HG02840 (cell line): ENCODE measurements around the gene ASAP2.
"Not testable (repeated sequence)": the region's sequence is repeated elsewhere in the genome, so short reads cannot be mapped to it uniquely, and the experiment has no call there.

ENCODE experiments used
- ATAC-seq: cut with Tn5 transposase; IDR thresholded peaks from one replicate; pipeline ENCODE4 v1.9.1; 2021; ENCODE audit warnings: mild to moderate bottlenecking, moderate library complexity, moderate number of reproducible peaks; ENCODE audit not compliant: unreplicated experiment, low FRiP score

Gene ASAP2

GRCh38 chr2:9249020-9249800, 42.6 kb downstream of the ASAP2 start:
- no peak for ATAC-seq

GRCh38 chr2:9250091-9250490, 43.5 kb downstream of the ASAP2 start:
- ATAC-seq = no peak

- no peak for ATAC-seq
Measured at GRCh38 chr2:9250498-9251153, 44.0 kb downstream of the ASAP2 start.

GRCh38 chr2:9251154-9252001, 44.8 kb downstream of the ASAP2 start:
- no peak for ATAC-seq

GRCh38 chr2:9252002-9252357, 45.4 kb downstream of the ASAP2 start:
- ATAC-seq = no peak

- no peak for ATAC-seq
Measured at GRCh38 chr2:9255416-9255815, 48.8 kb downstream of the ASAP2 start.

GRCh38 chr2:9256147-9256546, 49.5 kb downstream of the ASAP2 start:
- no peak for ATAC-seq

- ATAC-seq = no peak
Measured at GRCh38 chr2:9256570-9257043, 50.0 kb downstream of the ASAP2 start.

- ATAC-seq = no peak
Measured at GRCh38 chr2:9258501-9258900, 51.9 kb downstream of the ASAP2 start.

- no peak for ATAC-seq
Measured at GRCh38 chr2:9258953-9259399, 52.4 kb downstream of the ASAP2 start.

GRCh38 chr2:9260464-9260918, 53.9 kb downstream of the ASAP2 start:
- ATAC-seq = no peak

GRCh38 chr2:9261231-9261883, 54.7 kb downstream of the ASAP2 start:
- ATAC-seq = no peak

- ATAC-seq = no peak
Measured at GRCh38 chr2:9262671-9263171, 56.1 kb downstream of the ASAP2 start.

GRCh38 chr2:9263428-9263827, 56.8 kb downstream of the ASAP2 start:
- ATAC-seq = no peak

GRCh38 chr2:9264301-9264700, 57.7 kb downstream of the ASAP2 start:
- no peak for ATAC-seq

GRCh38 chr2:9266711-9267110, 60.1 kb downstream of the ASAP2 start:
- no peak for ATAC-seq

- not testable (repeated sequence) for ATAC-seq
Measured at GRCh38 chr2:9267286-9267685, 60.7 kb downstream of the ASAP2 start.

- ATAC-seq = no peak
Measured at GRCh38 chr2:9268301-9269080, 61.9 kb downstream of the ASAP2 start.

GRCh38 chr2:9269295-9269694, 62.7 kb downstream of the ASAP2 start:
- ATAC-seq = no peak
